ENCODE data around the gene FGF5.

FGF5 gene

DNA sequence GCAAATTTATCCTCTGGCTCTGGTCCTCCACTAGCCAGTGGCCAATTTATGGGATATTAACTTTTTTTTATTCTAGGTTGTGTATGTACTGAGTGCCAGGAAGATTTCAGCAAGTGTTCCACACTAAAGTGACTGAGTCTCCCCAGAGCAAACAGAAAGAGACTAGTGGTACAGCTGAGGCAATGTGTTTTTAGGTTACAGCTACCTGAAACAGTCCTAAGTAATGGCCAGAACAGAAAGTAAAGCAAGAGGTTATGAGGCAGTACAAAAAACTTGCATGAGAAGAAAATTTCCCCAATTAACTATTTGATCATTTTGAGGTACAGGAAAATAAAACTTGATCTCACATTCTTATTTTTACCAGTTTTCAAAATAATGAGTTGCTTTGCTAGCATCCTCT is 38.0 kb upstream of the FGF5 start:
- no peak for DNase-seq (ENCODE audit: low read depth)
- TF ChIP-seq, protein P1, sequence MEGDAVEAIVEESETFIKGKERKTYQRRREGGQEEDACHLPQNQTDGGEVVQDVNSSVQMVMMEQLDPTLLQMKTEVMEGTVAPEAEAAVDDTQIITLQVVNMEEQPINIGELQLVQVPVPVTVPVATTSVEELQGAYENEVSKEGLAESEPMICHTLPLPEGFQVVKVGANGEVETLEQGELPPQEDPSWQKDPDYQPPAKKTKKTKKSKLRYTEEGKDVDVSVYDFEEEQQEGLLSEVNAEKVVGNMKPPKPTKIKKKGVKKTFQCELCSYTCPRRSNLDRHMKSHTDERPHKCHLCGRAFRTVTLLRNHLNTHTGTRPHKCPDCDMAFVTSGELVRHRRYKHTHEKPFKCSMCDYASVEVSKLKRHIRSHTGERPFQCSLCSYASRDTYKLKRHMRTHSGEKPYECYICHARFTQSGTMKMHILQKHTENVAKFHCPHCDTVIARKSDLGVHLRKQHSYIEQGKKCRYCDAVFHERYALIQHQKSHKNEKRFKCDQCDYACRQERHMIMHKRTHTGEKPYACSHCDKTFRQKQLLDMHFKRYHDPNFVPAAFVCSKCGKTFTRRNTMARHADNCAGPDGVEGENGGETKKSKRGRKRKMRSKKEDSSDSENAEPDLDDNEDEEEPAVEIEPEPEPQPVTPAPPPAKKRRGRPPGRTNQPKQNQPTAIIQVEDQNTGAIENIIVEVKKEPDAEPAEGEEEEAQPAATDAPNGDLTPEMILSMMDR (conservative IDR thresholded peaks at IDR 0.05; ENCODE audit: control insufficient read depth, insufficient read depth, low read depth, low read length): no peak

DNA sequence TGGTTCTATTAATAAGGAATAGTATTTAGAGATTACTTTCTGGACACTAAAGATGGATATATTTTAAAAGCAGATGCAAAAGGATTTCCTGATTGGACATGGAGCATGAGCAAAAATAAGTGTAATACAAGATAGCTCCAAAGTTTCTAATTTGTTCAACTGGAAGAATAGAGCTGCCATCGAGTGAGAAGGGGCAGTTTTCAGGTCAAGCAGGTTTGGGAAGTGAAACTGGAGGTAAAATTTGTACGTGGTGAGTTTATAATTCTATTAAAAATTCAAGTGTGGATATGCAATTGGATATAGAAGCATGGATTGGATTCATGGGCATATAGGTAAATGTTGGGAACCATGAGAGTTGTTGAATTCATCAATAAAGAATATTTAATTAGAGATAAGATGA is 37.3 kb upstream of the FGF5 start:
- TF ChIP-seq, protein P1 (conservative IDR thresholded peaks at IDR 0.05; ENCODE audit: control insufficient read depth, insufficient read depth, low read depth, low read length): no peak
- DNase-seq (ENCODE audit: low read depth): no peak
- no peak overlapping the region for H3K4me3 ChIP-seq (ENCODE audit: control insufficient read depth, low read depth, low read length)

More for the DNA sequence above, 38.0 kb upstream of the FGF5 start:
- no peak overlapping the region for H3K4me3 ChIP-seq (ENCODE audit: control insufficient read depth, low read depth, low read length)

DNA sequence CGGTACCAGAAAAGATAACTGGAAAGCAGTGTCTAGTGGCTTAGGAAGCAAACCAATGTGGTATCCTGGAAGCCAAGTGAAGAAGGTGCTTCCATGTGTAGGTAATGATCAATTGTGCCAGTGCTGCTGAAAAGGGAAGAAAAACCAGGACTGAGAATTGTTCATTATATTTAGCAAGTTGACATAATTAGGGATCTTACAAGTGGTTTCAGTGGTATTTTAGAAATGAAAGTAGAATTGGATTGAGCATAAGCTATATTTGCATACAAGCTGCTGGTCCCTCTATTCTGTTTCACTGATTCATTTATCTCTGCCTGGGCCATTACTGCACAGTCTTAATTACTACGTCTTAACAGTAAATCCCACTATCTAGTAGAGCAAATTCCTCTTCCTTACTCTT is 36.9 kb upstream of the FGF5 start:
- no peak overlapping the region for H3K4me3 ChIP-seq (ENCODE audit: control insufficient read depth, low read depth, low read length)
- TF ChIP-seq, protein P1 (conservative IDR thresholded peaks at IDR 0.05; ENCODE audit: control insufficient read depth, insufficient read depth, low read depth, low read length): no peak
- no peak for DNase-seq (ENCODE audit: low read depth)

GRCh38 chr4:80231180-80231579 is 35.3 kb upstream of the FGF5 start:
- DNase-seq (ENCODE audit: low read depth): no peak
- TF ChIP-seq, protein P1 (conservative IDR thresholded peaks at IDR 0.05; ENCODE audit: control insufficient read depth, insufficient read depth, low read depth, low read length): no peak

DNA sequence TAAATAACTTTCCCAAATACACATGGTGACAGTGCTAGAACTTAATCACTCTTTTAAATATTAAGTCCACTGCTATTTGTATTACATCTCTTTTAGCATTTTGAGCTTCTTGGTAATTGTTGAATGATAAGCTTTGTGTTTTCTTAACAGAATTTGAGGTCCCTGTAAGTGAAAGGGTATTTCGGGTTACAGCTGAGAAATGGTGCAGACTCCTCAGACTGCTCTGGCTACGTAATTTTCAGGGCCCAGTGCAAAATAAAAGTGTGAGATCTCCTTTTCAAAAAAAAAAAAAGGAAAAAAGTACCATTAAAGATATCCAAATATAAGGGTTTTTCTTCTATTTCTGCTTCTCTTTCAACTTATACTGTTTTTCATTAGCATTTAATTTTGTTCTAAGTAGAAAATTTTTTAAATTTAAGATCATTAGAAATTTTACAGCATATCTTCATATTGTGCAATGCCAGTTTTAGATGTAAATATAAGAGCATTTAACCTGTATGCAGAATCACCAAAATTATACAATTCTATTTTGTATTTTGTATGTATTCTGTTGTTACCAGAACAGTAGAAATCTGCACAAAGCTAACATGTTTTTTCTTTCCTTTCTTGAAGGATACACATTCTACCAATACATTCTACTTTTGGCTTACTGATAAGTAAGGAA is 33.6 kb upstream of the FGF5 start:
- H3K4me3 ChIP-seq (ENCODE audit: control insufficient read depth, low read depth, low read length): no peak overlapping the region
- TF ChIP-seq, protein P1 (conservative IDR thresholded peaks at IDR 0.05; ENCODE audit: control insufficient read depth, insufficient read depth, low read depth, low read length): no peak
- DNase-seq (ENCODE audit: low read depth): no peak

More at GRCh38 chr4:80231180-80231579, 35.3 kb upstream of the FGF5 start:
- no peak overlapping the region for H3K4me3 ChIP-seq (ENCODE audit: control insufficient read depth, low read depth, low read length)

- DNase-seq (ENCODE audit: low read depth): no peak
- TF ChIP-seq, protein P1 (conservative IDR thresholded peaks at IDR 0.05; ENCODE audit: control insufficient read depth, insufficient read depth, low read depth, low read length): no peak
- H3K4me3 ChIP-seq (ENCODE audit: control insufficient read depth, low read depth, low read length): no peak overlapping the region
Measured at GRCh38 chr4:80233390-80233789, 33.1 kb upstream of the FGF5 start.

All from fibroblast of mammary gland (primary cell).